ENCODE measurements around the gene RPL26.
A peak's percentile ranks its signal among the peaks of the same experiment; 100 is the strongest.

- peak; percentile 84 for TF ChIP-seq CTCF (IDR thresholded peaks at IDR 0.05; ENCODE audit: low read length)
- no peak for TF ChIP-seq EZH2 (optimal IDR thresholded peaks at IDR 0.05; ENCODE audit: low read depth, low read length)
- no peak for TF ChIP-seq EZH2phosphoT487 (IDR thresholded peaks at IDR 0.05; ENCODE audit: low read length)
These were observed 27.2 kb upstream of the RPL26 start for GRCh38 chr17:8409966-8410882.
